HG03521 (cell line): Measurements from ENCODE around the gene CCR3.

Experiments
- ATAC-seq: cut with Tn5 transposase; IDR thresholded peaks from one replicate; pipeline ENCODE4 v1.9.1; 2021; ENCODE audit warnings: mild to moderate bottlenecking, moderate library complexity; ENCODE audit not compliant: unreplicated experiment

The CCR3 gene

GRCh38 chr3:46270474-46270873, 28.2 kb downstream of the CCR3 start:
- ATAC-seq: no peak

DNA sequence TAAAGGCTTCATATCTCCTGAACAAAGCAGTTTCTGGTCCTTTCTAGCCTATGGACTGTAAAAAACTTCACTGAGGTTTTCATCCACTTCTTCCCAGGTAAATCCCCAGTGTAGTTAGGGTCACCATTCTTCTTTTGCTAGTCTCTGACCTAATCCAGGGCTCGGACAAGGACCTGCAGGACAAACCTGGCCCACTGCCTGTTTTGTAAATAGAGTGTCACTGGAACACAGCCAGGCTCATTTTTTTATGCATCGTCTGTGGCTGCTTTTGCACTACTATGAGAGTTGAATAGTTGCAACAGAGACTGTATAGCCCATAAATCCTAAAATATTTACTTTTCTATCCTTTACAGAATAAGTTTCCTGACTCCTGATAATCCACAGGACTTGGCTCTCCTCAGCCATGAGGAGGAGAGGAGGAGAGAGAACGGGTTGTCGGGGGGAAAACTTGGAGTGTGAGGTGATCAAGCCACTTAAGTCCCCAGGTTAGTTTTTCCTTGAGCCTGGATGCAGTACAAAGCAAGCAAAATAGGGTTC, 29.0 kb downstream of the CCR3 start:
- ATAC-seq: no peak

DNA sequence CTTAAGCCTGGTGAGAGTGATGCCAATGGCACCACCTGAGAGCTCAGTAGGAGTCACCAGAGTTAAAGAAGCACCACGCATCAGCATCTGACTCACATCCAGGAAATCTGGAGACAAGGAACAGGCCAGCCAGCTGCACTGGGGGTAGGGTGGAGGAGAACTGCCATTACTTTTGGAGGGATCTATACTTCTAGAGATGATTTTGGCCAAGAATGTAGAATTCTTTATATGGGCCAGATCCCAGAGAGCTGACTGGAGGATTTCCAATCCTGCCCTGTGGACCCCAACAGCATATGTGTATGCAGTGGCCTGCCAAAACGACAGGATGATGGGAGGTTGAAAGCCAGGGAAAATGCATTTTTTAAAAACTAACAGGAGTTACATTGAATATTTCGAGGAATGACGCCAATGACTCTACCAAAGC, 29.8 kb downstream of the CCR3 start:
- ATAC-seq: no peak

DNA sequence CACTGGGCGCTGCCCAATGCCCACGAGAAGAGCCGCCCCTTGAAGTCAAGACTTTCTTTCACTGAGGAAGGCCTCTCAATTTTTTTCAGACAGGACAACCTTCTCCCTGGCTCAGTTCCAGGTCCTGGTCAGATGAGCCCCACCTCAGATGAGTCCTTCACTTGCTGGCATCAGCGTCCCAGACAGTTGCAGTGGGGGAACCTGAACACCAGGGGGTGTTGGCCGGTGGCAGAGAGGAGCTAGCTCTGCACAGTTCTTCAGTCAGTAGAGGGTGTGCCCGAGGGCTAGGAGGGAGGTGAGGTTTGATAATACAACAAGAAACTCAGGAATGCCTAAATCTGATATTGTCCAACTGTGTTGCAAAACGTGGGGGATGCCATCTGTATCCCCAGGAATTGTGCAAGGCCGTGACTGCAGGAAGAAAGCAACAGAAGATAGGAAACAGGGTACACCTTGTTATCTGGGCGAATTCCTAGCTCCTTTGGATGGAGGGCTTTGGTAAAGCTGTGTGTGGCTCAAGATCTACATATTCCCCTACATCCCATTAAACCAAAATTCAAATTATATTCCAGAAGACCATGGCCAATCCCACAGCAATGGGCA, 34.3 kb downstream of the CCR3 start:
- ATAC-seq: no peak

GRCh38 chr3:46277476-46277875, 35.2 kb downstream of the CCR3 start:
- no peak for ATAC-seq

DNA sequence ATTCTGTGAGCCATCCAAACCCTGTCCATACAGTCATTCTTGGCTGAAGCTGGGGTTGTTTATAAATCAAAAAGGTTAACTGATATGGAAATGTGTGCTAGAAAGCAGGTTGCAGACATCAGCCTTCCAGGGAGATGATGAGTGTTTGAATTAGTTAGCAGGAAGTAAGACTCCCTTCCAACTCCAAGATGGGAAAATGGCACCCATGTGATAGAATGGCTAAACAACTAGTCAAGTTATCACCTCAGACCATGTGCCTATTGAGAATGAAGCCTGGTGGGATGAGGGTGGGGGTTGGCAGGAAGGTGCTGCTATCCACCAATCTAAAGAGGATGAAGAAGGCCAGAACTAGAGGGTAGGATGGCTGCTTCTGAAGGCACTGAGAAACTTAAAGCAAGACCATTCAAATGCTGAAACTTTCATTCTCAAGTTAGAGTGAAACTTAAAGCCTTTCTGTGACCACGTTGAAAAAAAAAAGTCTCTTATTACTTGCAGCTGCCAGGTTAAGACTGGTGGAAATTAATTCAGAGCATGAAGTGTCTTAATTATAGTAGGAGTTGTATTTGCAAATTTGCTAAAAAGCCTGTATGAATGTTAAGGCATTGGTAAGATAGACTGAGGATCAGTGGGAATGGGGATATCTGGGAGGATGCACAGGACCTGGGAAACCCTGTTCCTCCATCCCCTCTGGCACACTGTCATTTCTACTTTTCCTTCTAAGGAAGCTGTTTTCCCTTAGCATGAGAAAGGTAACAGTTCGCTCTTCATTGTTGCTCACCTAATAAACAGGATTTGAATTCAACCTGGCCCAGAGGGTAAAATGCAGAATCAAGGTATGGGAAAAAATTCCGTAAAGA, 36.8 kb downstream of the CCR3 start:
- ATAC-seq: no peak

DNA sequence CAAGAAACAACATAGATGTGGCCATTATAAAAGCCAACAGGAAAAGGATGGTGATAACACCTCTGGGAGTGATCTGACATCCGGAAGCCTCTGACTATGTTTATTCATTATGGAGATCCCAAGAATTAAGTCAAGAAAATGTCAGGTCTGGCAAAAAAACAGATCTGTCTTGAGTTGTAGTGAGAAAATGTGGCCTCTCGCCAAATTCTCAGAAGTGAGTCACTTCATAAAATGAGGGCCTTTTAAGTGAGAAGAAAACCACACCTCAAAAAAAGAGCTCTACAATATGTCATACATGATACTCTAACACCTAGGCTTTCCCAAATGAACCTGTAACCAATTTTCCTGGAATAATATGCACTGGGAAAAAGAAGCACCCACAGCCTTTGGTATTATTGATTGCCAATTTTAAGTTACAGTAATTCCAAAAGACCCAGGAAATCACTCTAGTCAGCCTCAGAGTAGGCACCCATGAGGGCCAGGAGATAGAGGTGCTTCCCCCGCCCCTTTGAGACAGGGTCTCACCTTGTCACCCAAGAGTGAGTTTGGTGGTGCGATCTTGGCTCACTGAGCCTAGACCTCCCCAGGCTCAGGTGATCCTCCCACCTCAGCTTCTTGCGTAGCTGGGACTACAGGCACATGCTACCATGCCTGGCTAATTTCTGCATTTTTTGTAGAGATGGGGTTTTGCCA, 38.0 kb downstream of the CCR3 start:
- no peak for ATAC-seq

DNA sequence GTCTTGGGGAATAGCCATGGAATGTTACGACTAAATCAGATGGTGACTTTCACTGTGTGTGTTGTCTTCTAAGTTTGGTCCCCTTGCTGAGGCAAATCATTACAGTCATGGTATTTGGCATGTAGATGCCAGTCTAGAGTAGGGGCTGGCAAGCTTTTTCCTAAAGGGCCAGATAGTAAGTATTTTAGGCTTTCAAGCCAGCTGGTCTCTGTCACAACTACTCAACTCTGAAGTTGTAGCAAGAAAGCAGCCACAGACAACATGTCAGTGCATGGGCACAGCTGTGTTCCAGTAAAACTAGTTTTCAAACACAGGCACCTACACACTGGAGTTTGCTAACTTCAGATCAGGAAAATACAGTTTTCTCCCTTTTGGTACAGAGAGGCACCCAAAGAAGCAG, 39.3 kb downstream of the CCR3 start:
- ATAC-seq: no peak

DNA sequence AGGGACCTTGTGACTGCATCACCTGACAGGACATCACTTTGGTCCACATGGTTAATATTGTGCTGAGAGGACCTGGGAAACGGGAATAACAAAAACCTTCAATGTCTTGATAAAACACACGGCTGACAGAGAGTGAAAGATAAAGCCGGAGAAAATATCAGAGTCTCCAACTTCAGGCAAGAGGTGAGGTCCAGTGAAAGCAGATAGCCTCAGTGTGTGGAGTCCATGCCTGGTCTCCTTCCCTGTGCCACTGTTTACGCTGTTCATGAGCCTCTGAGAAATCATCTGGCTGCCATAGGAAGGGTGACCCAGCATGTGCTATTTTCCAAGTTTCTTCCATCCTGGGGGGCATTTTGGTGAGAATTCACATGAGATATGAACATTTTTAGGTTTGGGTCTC, 39.8 kb downstream of the CCR3 start:
- no peak for ATAC-seq

- ATAC-seq: no peak
These were observed 40.4 kb downstream of the CCR3 start for GRCh38 chr3:46282696-46283095.

DNA sequence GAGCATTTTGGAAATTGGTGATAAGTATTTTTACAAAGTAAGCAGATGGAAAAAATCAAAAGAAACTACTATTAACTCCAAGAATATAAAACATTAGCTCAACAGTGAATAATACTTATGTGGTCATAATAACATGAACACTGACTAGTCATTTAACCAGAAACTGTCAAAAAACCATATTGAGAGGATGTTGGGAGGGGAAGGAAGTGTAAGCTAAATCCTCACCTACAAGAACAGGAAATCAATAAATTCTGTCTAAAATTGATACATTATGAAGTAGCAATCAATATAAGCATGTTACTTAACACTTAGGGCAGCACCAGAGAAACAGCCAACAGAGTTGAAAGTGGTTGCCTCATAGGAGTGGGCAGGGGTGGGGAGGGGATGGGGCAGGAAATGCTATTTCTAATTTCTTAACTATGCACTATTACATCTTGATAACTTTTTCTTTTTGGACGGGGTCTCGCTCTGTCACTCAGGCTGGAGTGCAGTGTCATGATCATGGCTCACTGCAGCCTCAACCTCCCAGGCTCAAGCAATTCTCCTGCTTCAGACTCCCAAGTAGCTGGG, 41.7 kb downstream of the CCR3 start:
- no peak for ATAC-seq

- ATAC-seq: no peak
These were observed 42.9 kb downstream of the CCR3 start for GRCh38 chr3:46284981-46285683.

GRCh38 chr3:46285931-46286619, 43.8 kb downstream of the CCR3 start:
- ATAC-seq: no peak

- ATAC-seq: no peak
These were observed 44.8 kb downstream of the CCR3 start for GRCh38 chr3:46286947-46287565.

- no peak for ATAC-seq
These were observed 47.3 kb downstream of the CCR3 start for GRCh38 chr3:46289551-46289950.

- ATAC-seq: no peak
These were observed 47.7 kb downstream of the CCR3 start for GRCh38 chr3:46289966-46290365.

- no peak for ATAC-seq
These were observed 48.8 kb downstream of the CCR3 start for GRCh38 chr3:46291046-46291445.

DNA sequence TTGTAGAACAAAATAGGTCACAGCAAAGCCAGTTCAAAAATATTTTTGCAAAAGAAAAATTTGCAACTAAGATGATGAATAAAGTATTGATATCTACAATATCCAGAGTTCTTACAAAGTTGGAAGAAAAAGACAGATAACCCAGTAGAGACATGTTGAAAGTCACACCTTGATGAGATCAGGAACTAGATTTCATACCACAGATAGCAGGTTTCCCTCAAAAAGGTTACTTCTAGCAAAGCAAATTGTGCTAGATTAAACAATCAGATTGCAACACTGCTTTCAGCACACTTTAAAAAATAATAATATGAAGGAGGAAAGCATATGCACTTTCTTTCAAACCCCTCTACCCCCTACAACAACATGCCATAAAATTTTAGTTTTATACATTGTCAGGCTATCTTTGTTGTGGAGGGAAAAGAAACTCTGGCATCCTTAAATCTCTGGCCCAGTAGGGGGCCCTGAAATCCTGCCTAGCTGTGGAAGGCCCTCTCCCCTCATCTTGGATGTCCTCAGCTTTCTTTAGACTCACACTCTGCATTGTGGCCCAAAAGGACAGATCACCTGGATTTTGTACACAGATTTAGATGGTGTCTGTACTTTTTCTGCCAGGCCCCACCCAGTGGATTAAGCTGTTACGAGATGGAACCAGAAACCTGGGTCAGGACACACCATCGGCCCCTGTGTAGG, 50.9 kb downstream of the CCR3 start:
- no peak for ATAC-seq
